Chondrocyte (in vitro differentiated cells): ENCODE data around the gene PAH. TPM values are rescaled to one million over a fixed set of nuclear protein-coding genes. Genes with fewer than 3 reads are reported as not detected.

Source experiments
- DNase-seq: peaks from one replicate; pipeline ENCODE4 v3.0.0; 2021; ENCODE audit warnings: mixed read lengths, low spot score
- H3K27ac Mint-ChIP-seq: one replicate; pipeline ENCODE4 v1.8.0; 2021; ENCODE audit warnings: mild to moderate bottlenecking, moderate library complexity, mixed read lengths; ENCODE audit not compliant: unreplicated experiment
- H3K27me3 Mint-ChIP-seq: 2 replicates; pipeline ENCODE4 v1.8.0; 2021; ENCODE audit warnings: low read depth, mixed read lengths
- H3K36me3 Mint-ChIP-seq: 2 replicates; pipeline ENCODE4 v1.8.0; 2021; ENCODE audit warnings: low read depth, mixed read lengths
- H3K4me1 Mint-ChIP-seq: 2 replicates; pipeline ENCODE4 v1.8.0; 2021; ENCODE audit warnings: low read depth, mild to moderate bottlenecking, mixed read lengths
- H3K4me3 Mint-ChIP-seq: one replicate; pipeline ENCODE4 v1.8.0; 2021; ENCODE audit warnings: mild to moderate bottlenecking, moderate library complexity, mixed read lengths; ENCODE audit not compliant: unreplicated experiment
- H3K9me3 Mint-ChIP-seq: 2 replicates; pipeline ENCODE4 v1.8.0; 2021; ENCODE audit warnings: low read depth, mixed read lengths
- long read RNA-seq: library from polyadenylated mRNA; stranded (forward); transcript quantifications from one replicate; pipeline ENCODE4 v2.0.0, GENCODE V29; 2021
- total RNA-seq: library from RNA; stranded (reverse); gene quantifications from 3 replicates; pipeline ENCODE4 v1.2.1, GENCODE V29; 2021
- TF ChIP-seq, protein P1 (sequence below): fragments of 200-600 bp; sonication (generic); IDR thresholded peaks from 2 replicates; pipeline ENCODE4 v1.5.0; 2021; ENCODE audit warnings: antibody characterized with exemption, mild to moderate bottlenecking, moderate library complexity

The PAH gene
- not detected in 3 replicates for total RNA-seq
- long read RNA-seq: 0 reads

DNA sequence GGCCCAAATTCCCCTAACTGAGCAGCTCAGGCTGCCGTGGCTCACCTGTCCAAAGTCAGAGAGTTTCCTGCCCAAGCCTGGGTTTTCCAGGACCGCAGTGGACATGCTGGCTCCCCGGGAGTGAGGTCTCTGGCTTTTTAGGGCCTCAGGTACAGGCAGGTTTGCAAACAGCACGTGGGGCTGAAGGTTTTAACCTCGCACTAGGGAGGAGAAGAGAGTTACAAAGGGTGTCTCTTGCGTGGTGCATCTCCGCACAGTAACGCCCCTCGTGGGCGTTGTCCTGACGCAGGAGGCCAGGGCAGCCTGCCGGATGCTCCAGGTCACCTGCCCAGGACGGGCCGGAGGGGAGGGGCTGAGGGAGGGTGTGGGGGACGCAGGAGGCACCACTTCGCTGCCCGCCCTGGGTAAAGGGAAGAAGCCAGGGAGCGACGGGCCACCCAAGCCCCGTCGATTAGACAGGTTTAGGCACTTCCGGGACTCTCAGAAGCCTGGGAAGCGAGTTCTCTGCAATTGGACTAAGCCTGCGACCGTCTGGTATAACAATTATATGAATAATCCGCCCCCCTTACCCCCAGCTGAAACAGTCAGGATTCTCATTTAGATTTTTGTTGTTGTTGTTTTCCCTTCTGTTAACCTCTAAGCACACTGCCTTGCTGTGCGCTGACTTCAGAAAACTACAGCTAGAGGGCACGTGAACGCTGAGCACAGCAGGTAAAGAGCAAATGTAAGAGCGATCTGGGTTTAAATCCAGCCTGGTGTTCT, at the start of gene PAH:
Gene PAH, minus strand, starts transcription at position 219 of the 762 bp plus-strand sequence. Its CDS starts 114 bp downstream, at position 105.
- Mint-ChIP-seq H3K4me3 (no peak within 1 kb of the TSS), H3K4me1 (no peaks in the 10 kb centered on the region), H3K36me3 (no peaks in the 10 kb centered on the region), H3K27ac (no peak within 1 kb of the TSS), H3K27me3 (peaks cover 17% of the 10 kb centered on the region), H3K9me3 (no peaks in the 10 kb centered on the region)
- DNase-seq: no peak
- TF ChIP-seq, protein P1, sequence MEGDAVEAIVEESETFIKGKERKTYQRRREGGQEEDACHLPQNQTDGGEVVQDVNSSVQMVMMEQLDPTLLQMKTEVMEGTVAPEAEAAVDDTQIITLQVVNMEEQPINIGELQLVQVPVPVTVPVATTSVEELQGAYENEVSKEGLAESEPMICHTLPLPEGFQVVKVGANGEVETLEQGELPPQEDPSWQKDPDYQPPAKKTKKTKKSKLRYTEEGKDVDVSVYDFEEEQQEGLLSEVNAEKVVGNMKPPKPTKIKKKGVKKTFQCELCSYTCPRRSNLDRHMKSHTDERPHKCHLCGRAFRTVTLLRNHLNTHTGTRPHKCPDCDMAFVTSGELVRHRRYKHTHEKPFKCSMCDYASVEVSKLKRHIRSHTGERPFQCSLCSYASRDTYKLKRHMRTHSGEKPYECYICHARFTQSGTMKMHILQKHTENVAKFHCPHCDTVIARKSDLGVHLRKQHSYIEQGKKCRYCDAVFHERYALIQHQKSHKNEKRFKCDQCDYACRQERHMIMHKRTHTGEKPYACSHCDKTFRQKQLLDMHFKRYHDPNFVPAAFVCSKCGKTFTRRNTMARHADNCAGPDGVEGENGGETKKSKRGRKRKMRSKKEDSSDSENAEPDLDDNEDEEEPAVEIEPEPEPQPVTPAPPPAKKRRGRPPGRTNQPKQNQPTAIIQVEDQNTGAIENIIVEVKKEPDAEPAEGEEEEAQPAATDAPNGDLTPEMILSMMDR: no peak

DNA sequence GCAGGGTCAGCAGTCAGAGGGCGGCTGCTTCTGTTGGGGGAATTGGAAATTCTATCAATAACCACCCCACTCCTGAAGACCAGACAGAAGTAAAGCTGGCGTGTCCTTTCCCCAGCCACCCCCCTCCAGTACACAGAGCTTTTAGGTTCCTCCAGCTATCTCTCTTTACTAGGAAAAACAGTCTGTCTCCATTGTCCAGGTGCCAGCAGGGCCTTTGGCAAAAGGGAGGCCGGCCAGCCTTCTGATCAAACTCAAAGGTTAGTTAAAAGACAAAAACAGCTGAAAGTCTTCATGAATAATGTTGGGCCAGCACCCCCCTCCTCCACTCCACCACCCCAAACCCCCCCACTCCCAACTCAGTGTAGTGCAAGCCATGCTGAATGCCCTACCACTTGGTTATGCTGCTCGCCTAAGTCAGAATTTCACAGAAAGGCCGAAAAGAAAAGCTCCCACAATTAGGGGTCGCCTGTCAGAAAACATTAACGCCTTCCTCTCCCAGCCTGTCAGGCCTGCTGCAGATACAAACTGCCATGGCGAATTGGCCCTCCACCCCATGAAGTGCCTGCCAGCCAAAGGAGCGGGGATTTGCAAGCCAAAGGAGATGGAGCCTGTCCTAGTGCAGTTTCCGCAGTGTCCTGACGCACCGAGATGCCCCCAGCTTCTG, 49.3 kb upstream of the PAH start:
- Mint-ChIP-seq H3K36me3 (peaks cover 5% of the 10 kb centered on the region), H3K27me3 (peaks cover 75% of the 10 kb centered on the region), H3K27ac (no peak overlapping the region), H3K9me3 (peaks cover 10% of the 10 kb centered on the region), H3K4me1 (peaks cover 12% of the 10 kb centered on the region), H3K4me3 (no peak overlapping the region)
- TF ChIP-seq, protein P1: no peak
- DNase-seq: no peak

DNA sequence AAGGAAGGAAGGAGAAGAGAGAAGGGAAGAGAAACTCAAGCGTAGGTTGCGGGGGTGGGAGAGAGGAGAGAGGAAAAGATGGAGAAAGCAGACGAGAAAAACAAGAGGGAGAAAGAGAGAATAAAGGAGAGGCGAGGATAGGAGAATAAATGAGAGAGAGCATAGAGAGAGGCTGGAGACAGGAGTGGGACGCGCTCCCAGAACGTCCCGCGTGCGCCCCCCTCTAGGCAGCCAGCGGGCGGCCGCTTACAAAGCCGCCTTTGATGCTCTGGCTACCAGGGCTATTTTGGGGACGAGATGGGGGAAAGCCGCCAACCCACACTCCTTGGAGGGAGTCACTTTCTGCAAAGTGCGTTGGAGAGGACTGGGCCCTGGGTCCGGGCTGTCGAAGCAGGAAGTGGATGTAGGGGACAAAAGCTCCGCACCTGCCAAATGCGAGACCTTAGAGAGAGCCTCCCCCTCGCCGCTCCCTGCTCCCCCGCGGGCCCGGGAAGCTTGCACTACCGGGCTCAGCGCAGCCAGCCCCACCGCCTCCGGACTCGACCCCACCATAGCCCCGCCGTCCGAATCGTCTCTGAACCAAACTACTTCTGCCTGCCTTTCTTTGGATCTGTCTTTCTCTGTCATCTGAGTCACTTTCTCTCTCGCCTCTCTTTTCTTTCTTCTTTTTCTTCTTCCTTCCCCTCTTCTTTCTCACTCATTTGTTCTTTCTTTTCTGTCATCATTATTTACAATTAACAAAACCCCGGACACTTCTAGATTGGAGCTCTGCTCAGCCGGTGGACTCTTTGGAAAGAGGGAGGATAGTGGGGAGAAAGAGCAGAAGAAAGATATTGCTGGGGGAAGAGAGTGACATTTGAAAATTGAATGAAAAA, 48.5 kb upstream of the PAH start:
- H3K4me3 Mint-ChIP-seq: no peak overlapping the region
- TF ChIP-seq, protein P1: no peak
- peaks cover 76% of the 10 kb centered on the region for H3K27me3 Mint-ChIP-seq
- H3K4me1 Mint-ChIP-seq: peaks cover 12% of the 10 kb centered on the region
- peaks cover 10% of the 10 kb centered on the region for H3K9me3 Mint-ChIP-seq
- DNase-seq: no peak
- peaks cover 5% of the 10 kb centered on the region for H3K36me3 Mint-ChIP-seq
- no peak overlapping the region for H3K27ac Mint-ChIP-seq

DNA sequence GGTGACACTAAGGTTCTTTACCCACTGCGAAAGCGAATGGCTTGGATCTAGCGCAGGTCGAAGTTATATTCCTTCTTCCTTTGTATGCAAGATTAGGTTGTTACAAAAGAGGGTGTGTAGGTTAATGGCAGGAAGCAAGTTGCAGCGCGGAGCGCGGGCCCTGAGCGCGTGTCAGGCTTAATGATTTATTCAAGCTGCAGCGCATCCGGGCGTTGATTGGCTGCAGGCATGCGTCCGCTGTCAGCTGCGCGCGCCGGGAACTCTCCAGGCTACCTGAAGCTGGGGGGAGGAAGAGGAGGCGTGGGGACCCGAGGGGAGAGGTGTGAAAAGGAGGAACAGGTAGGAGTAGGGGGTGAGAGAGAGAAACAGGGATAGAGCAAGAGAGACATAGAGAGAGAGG, 47.8 kb upstream of the PAH start:
- no peak for DNase-seq
- no peak overlapping the region for H3K4me3 Mint-ChIP-seq
- H3K27me3 Mint-ChIP-seq: peaks cover 80% of the 10 kb centered on the region
- peaks cover 5% of the 10 kb centered on the region for H3K36me3 Mint-ChIP-seq
- peaks cover 10% of the 10 kb centered on the region for H3K9me3 Mint-ChIP-seq
- TF ChIP-seq, protein P1: no peak
- no peak overlapping the region for H3K27ac Mint-ChIP-seq
- H3K4me1 Mint-ChIP-seq: peaks cover 12% of the 10 kb centered on the region

DNA sequence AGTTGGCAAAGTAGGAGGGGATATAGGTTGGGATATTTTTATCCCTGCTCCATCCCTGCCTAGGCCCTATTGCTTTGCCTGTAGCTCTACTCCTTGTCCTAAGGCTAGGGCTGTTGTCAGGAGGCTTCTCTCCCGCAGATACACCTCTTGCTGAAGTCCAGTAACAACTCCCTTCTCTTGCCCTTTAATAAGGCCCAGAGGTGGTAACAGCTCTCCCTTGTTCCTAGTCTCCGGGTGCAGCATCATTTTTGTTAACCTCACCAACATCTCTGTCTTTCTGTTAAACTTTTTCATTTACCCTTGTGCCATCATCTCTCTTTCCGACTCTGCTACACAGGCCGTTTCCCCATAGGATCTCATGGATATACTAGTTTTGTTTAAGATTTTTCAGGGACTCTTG, 46.8 kb upstream of the PAH start:
- peaks cover 10% of the 10 kb centered on the region for H3K9me3 Mint-ChIP-seq
- peaks cover 7% of the 10 kb centered on the region for H3K36me3 Mint-ChIP-seq
- peaks cover 88% of the 10 kb centered on the region for H3K27me3 Mint-ChIP-seq
- H3K27ac Mint-ChIP-seq: no peak overlapping the region
- no peak overlapping the region for H3K4me3 Mint-ChIP-seq
- no peak for DNase-seq
- TF ChIP-seq, protein P1: no peak
- peaks cover 14% of the 10 kb centered on the region for H3K4me1 Mint-ChIP-seq
